GM12873 (cell line): Measurements from ENCODE around the gene MAGI2.

Source experiments
- CTCF ChIP-seq: IDR thresholded peaks from 2 replicates; pipeline ENCODE4 v1.5.1; 2012; ENCODE audit warnings: low read depth, mild to moderate bottlenecking, moderate library complexity, low read length, control low read depth; ENCODE audit not compliant: insufficient read depth; ENCODE audit errors: missing control alignments

Gene MAGI2

GRCh38 chr7:78783179-78783962 lies 670.1 kb downstream of the MAGI2 start:
- TF ChIP-seq CTCF: no peak

- no peak for TF ChIP-seq CTCF
Observed at GRCh38 chr7:78780560-78780959, 672.9 kb downstream of the MAGI2 start.

GRCh38 chr7:78779788-78780187 lies 673.7 kb downstream of the MAGI2 start:
- TF ChIP-seq CTCF: no peak

DNA sequence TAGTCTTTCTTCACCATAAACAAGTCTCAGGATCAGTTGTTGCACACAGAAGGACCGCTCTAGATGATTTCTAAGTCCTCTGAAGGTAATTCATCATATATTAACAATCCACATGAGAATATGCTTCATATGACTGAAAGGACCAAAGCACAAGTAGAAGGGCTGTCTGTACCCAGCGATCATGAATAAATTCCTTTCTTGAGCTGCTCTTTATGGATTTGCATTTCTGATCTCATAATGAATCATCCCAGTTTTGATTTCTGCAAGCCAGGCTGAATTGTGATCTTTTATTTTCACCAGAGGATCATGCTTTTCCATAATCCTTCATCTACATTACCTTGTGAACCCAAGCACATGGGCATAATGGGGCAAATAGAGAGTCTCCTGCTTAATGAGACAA lies 675.6 kb downstream of the MAGI2 start:
- no peak for TF ChIP-seq CTCF

GRCh38 chr7:78770422-78771410 lies 682.8 kb downstream of the MAGI2 start:
- TF ChIP-seq CTCF: no peak

DNA sequence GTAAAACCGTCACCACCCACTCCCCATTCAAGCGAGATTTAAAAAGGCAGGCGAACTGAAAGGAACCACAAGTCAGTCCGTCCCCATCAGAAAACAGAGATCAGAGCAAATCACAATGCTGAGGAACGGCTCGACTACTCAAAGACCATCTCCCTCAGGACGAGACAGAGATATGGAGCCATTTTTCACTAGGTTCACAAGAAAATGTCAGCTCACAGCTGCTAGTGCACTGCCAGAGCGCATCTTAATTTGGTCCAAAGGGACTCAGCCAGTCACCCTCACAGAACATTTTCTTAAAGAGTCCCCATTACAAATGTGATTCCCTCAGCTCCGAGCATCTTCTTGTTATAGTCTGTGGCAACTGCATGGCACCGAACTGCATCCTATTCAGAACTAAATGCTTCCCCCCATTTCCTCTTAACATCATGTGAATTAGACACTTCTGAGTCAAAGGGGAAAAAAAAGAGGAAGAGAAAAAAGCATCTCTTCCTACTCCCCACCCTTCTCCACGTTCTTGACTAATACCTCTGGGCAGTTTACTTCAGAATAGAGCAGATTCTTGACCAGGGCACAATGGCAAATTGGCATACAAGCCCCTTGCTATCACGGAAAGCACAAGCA lies 683.9 kb downstream of the MAGI2 start:
- no peak for TF ChIP-seq CTCF

DNA sequence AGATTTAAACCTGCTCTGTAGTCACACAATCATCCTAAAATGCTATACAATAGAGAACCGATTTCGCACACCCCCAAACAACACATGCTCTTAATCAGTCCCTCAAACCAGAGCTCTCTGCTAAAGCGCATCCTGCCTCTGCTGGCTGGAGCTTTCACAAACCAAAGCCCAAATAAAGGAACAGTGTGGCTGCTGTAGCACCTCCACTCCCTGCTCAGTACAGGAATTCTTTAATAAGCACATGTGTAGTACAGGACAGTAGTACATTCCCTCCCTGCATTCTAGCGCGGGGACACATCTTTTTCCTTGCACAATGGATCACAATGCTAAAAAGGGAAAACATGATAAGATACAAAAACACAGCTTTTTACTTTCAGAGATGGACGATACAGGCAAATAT lies 684.6 kb downstream of the MAGI2 start:
- peak; percentile 18 for TF ChIP-seq CTCF
